Parathyroid adenoma (tissue), 2 donors: ENCODE results near the gene NCEH1.
"Not testable (repeated sequence)": the region's sequence is repeated elsewhere in the genome, so short reads cannot be mapped to it uniquely, and the experiment has no call there.

Experiments used
- H2AFZ ChIP-seq: fragments of 300-600 bp; sonication (generic); one replicate; pipeline ENCODE4 v1.7.0; 2017; ENCODE audit warnings: antibody characterized with exemption, mild to moderate bottlenecking
- H3K27ac ChIP-seq: fragments of 300-600 bp; sonication (generic); one replicate; pipeline ENCODE4 v1.7.0; 2017
- H3K27me3 ChIP-seq: fragments of 300-600 bp; sonication (generic); one replicate; pipeline ENCODE4 v1.7.0; 2017; ENCODE audit warnings: low read length; ENCODE audit not compliant: control insufficient read depth, insufficient read depth
- H3K36me3 ChIP-seq: fragments of 300-600 bp; sonication (generic); one replicate; pipeline ENCODE4 v1.7.0; 2017; ENCODE audit warnings: low read length; ENCODE audit not compliant: control insufficient read depth, insufficient read depth
- H3K4me1 ChIP-seq: fragments of 300-600 bp; sonication (generic); one replicate; pipeline ENCODE4 v1.7.0; 2017; ENCODE audit warnings: control low read depth
- H3K4me2 ChIP-seq: fragments of 300-600 bp; sonication (generic); one replicate; pipeline ENCODE4 v1.7.0; 2017; ENCODE audit warnings: low read length
- H3K4me3 ChIP-seq: fragments of 300-600 bp; sonication (generic); one replicate; pipeline ENCODE4 v1.7.0; 2017; ENCODE audit warnings: low read depth, low read length
- H3K79me2 ChIP-seq: fragments of 300-600 bp; sonication (generic); one replicate; pipeline ENCODE4 v1.7.0; 2017; ENCODE audit warnings: control low read depth
- H3K9ac ChIP-seq: fragments of 300-600 bp; sonication (generic); one replicate; pipeline ENCODE4 v1.7.0; 2017; ENCODE audit warnings: mild to moderate bottlenecking
- H3K9me3 ChIP-seq: fragments of 300-600 bp; sonication (generic); one replicate; pipeline ENCODE4 v1.7.0; 2017; ENCODE audit warnings: low read length; ENCODE audit not compliant: control insufficient read depth
- TF ChIP-seq, protein P1 (sequence below): fragments of 300-600 bp; sonication (generic); IDR thresholded peaks from one replicate; pipeline ENCODE4 v1.7.0; 2017; ENCODE audit warnings: antibody characterized with exemption, mild to moderate bottlenecking
- donor health status: primary hyperparathyroidism.

Gene NCEH1

GRCh38 chr3:172710664-172711453 is at the start of gene NCEH1:
Gene NCEH1 (minus strand): TSS chr3:172711067. CDS start chr3:172710984, 83 bp downstream.
- Histone ChIP-seq H3K36me3 (no peaks in the 10 kb centered on the region), H3K4me1 (no peaks in the 10 kb centered on the region), H3K27me3 (no peaks in the 10 kb centered on the region), H3K79me2 (peaks cover 15% of the 10 kb centered on the region), H3K4me2 (peak within 1 kb of the TSS; percentile 90), H3K9me3 (no peaks in the 10 kb centered on the region), H2AFZ (peak within 1 kb of the TSS; percentile 94), H3K9ac (peak within 1 kb of the TSS; percentile 57), H3K4me3 (peak within 1 kb of the TSS; percentile 98), H3K27ac (peak within 1 kb of the TSS; percentile 77)
- TF ChIP-seq, protein P1, sequence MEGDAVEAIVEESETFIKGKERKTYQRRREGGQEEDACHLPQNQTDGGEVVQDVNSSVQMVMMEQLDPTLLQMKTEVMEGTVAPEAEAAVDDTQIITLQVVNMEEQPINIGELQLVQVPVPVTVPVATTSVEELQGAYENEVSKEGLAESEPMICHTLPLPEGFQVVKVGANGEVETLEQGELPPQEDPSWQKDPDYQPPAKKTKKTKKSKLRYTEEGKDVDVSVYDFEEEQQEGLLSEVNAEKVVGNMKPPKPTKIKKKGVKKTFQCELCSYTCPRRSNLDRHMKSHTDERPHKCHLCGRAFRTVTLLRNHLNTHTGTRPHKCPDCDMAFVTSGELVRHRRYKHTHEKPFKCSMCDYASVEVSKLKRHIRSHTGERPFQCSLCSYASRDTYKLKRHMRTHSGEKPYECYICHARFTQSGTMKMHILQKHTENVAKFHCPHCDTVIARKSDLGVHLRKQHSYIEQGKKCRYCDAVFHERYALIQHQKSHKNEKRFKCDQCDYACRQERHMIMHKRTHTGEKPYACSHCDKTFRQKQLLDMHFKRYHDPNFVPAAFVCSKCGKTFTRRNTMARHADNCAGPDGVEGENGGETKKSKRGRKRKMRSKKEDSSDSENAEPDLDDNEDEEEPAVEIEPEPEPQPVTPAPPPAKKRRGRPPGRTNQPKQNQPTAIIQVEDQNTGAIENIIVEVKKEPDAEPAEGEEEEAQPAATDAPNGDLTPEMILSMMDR = peak; percentile 95

DNA sequence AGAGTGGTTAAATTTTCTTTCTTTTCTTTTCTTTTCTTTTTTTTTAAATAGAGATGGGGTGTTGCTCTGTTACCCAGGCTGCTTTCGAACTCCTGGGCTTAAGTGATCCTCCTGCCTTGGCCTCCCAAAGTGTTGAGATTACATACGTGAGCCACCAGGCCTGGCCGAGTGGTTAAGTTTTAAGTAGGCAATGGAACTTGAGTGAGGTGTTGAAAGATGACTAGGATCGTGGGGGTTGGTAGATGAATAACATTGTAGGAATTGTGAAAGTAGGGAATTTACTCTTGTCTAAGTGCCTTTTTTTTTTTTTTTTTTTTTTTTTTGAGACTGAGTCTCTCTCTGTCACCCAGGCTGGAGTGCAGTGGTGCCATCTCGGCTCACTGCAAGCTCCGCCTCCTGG is 49.5 kb upstream of the NCEH1 start:
- not testable (repeated sequence) for H3K9ac ChIP-seq, H3K4me2 ChIP-seq, H2AFZ ChIP-seq, H3K27ac ChIP-seq, H3K9me3 ChIP-seq, H3K79me2 ChIP-seq, H3K36me3 ChIP-seq, H3K4me3 ChIP-seq, H3K27me3 ChIP-seq, H3K4me1 ChIP-seq

DNA sequence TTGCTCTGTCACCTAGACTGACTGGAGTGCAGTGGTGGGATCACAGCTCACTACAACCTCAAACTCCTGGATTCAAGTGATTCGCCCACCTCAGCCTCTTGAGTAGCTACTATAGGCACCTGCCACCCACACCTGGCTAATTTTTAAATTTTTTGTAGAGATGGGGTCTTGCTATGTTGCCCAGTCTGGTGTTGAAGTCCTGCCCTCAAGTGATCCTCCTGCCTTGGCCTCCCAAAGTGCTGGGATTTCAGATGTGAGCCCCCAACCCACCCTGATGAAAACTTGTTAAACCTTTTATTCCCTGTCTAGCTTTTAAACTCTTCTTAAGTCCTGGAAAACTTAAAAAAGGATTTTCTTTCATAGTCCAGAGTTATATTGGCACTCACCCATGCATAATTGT is 42.3 kb upstream of the NCEH1 start:
- H3K4me2 ChIP-seq = no peak overlapping the region

DNA sequence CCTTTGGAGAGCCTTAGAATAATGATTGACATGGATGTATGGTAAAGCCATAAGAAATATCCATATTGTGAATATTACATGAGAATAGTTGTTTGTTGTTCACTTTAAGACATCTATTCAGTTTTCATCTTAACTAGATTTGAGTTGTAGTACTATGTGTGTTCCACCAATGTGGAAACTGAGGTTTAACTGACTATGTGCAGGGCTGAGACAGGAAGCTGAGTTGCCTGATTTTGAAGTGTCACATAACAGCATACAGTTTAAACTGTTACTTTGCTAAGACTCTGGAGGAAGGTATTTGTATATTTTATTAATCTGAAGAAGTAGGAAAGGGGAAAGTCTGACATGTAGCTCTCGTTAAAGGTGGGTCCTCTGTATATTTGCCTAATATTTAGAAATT is 41.8 kb upstream of the NCEH1 start:
- TF ChIP-seq, protein P1 = no peak
- Histone ChIP-seq H3K36me3 (no peaks in the 10 kb centered on the region), H3K9me3 (no peaks in the 10 kb centered on the region), H3K79me2 (no peaks in the 10 kb centered on the region), H2AFZ (no peak overlapping the region), H3K27me3 (no peaks in the 10 kb centered on the region), H3K4me3 (no peak overlapping the region), H3K9ac (no peak overlapping the region), H3K4me1 (no peaks in the 10 kb centered on the region), H3K27ac (no peak overlapping the region), H3K4me2 (no peak overlapping the region)

More for the DNA sequence above, 42.3 kb upstream of the NCEH1 start:
- Histone ChIP-seq H3K27me3 (no peaks in the 10 kb centered on the region), H3K27ac (no peak overlapping the region), H3K9me3 (no peaks in the 10 kb centered on the region), H3K9ac (no peak overlapping the region), H3K79me2 (no peaks in the 10 kb centered on the region), H3K36me3 (no peaks in the 10 kb centered on the region), H2AFZ (no peak overlapping the region), H3K4me1 (no peaks in the 10 kb centered on the region), H3K4me3 (no peak overlapping the region)
- TF ChIP-seq, protein P1 = no peak

DNA sequence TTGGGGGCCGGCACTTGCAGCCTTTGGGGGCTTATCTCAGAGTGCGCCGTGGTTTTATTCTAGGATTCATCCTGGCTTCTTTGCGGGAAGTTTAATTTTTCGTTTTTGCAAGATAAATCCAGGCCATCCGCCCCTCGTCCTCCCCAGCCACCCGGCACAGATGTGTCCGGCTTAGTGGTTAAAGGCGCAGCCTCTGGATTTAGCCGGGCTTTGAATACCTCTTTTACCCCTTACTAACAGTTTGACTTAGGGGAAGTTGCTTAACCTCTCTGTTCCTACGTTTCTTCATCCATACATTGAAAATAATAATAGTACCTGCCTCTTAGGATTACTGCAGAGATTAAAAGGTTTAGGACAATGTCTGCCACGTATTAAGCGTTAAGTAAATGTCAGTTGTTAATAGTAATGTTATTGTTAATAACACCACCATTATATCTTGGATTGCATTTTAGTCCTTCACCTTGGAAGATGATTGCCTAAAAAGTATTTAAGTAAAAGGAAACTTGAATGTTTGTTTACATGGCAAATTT is 40.4 kb upstream of the NCEH1 start:
- Histone ChIP-seq H3K27ac (peak overlapping the region; percentile 67), H2AFZ (peak overlapping the region; percentile 89), H3K79me2 (no peaks in the 10 kb centered on the region)

More for the DNA sequence above, 40.4 kb upstream of the NCEH1 start:
- Histone ChIP-seq H3K4me3 (peak overlapping the region; percentile 78), H3K27me3 (no peaks in the 10 kb centered on the region), H3K4me2 (peak overlapping the region; percentile 100), H3K4me1 (no peaks in the 10 kb centered on the region), H3K36me3 (no peaks in the 10 kb centered on the region), H3K9ac (no peak overlapping the region), H3K9me3 (no peaks in the 10 kb centered on the region)
- TF ChIP-seq, protein P1 = no peak
